IMR-90 (cell line): Measurements from ENCODE around the gene EIF5A. TPM values are rescaled to one million over a fixed set of nuclear protein-coding genes. Genes with fewer than 3 reads are reported as not detected.

Experiments used
- ATAC-seq: fragments of 200-7000 bp; cut with Tn5 transposase; 2 replicates; pipeline ENCODE4 v1.9.1; 2020; ENCODE audit warnings: low read depth, mild to moderate bottlenecking, moderate library complexity
- BruUV-seq: library from RNA; stranded (reverse); fragments of 400-500 nt; replicated peaks from 2 replicates; lab custom pipeline; 2021; lab: Mats Ljungman, UMichigan
- CTCF ChIA-PET: fragments of 300-600 bp; formaldehyde crosslinking; extraction: SDS; loops from one replicate; lab custom pipeline; 2021; ENCODE audit warnings: antibody characterized with exemption; lab: Yijun Ruan, JAX
- POLR2A ChIA-PET: fragments of 300-600 bp; sonication (Branson Sonifier 250); formaldehyde crosslinking; loops from one replicate; lab custom pipeline; 2022; ENCODE audit warnings: antibody characterized with exemption; ENCODE audit not compliant: unreplicated experiment; lab: Charles Lee
- DNase-seq: peaks from one replicate; pipeline ENCODE4 v3.0.0; 2013
- H2AFZ ChIP-seq: replicated peaks from 2 replicates; pipeline ENCODE3; 2013; ENCODE audit warnings: low read length, mild to moderate bottlenecking; ENCODE audit not compliant: poor library complexity
- H2AK5ac ChIP-seq: 2 replicates; pipeline ENCODE4 v1.6.1; 2013; ENCODE audit warnings: low read depth, low read length, inconsistent platforms
- H2AK9ac ChIP-seq: replicated peaks from 2 replicates; pipeline ENCODE3; 2013; ENCODE audit warnings: mild to moderate bottlenecking, low read depth, low read length, moderate library complexity; ENCODE audit not compliant: poor library complexity
- H2BK120ac ChIP-seq: 2 replicates; pipeline ENCODE4 v1.6.1; 2013; ENCODE audit warnings: low read depth, low read length, inconsistent platforms
- H2BK15ac ChIP-seq: 3 replicates; pipeline ENCODE4 v1.6.1; 2013; ENCODE audit warnings: low read depth, low read length, inconsistent platforms
- H2BK20ac ChIP-seq: 2 replicates; pipeline ENCODE4 v1.6.1; 2013; ENCODE audit warnings: low read depth, mild to moderate bottlenecking, inconsistent platforms, low read length, moderate library complexity
- H2BK5ac ChIP-seq: 2 replicates; pipeline ENCODE4 v1.6.1; 2013; ENCODE audit warnings: mild to moderate bottlenecking, low read depth, low read length, inconsistent platforms; ENCODE audit not compliant: poor library complexity, severe bottlenecking
- H3K14ac ChIP-seq: replicated peaks from 2 replicates; pipeline ENCODE4 v1.6.1; 2013; ENCODE audit warnings: low read depth, low read length, inconsistent platforms
- H3K18ac ChIP-seq: 2 replicates; pipeline ENCODE4 v1.6.1; 2013; ENCODE audit warnings: low read depth, low read length, control low read depth
- H3K23ac ChIP-seq: 2 replicates; pipeline ENCODE4 v1.6.1; 2013; ENCODE audit warnings: low read depth, low read length, inconsistent platforms
- H3K27ac ChIP-seq: 2 replicates; pipeline ENCODE4 v1.5.1; 2013; ENCODE audit warnings: mild to moderate bottlenecking, control low read depth, low read length; ENCODE audit not compliant: insufficient read depth
- H3K27me3 ChIP-seq: 2 replicates; pipeline ENCODE4 v1.6.1; 2013; ENCODE audit warnings: low read length; ENCODE audit not compliant: control insufficient read depth, insufficient read depth
- H3K36me3 ChIP-seq: 2 replicates; pipeline ENCODE4 v1.6.1; 2013; ENCODE audit warnings: low read length, mixed read lengths; ENCODE audit not compliant: control insufficient read depth, insufficient read depth
- H3K4ac ChIP-seq: 2 replicates; pipeline ENCODE4 v1.6.1; 2013; ENCODE audit warnings: low read depth, low read length, inconsistent platforms
- H3K4me1 ChIP-seq: 2 replicates; pipeline ENCODE4 v1.6.1; 2013; ENCODE audit warnings: low read length, mixed read lengths; ENCODE audit not compliant: control insufficient read depth, insufficient read depth
- H3K4me2 ChIP-seq: 2 replicates; pipeline ENCODE4 v1.6.1; 2013; ENCODE audit warnings: low read depth, mild to moderate bottlenecking, control low read depth, low read length, moderate library complexity
- H3K4me3 ChIP-seq: 2 replicates; pipeline ENCODE4 v1.5.1; 2013; ENCODE audit warnings: low read depth, mild to moderate bottlenecking, control low read depth, low read length, moderate library complexity; ENCODE audit not compliant: insufficient read depth
- H3K56ac ChIP-seq: 2 replicates; pipeline ENCODE4 v1.6.1; 2013; ENCODE audit warnings: low read length, inconsistent platforms; ENCODE audit not compliant: insufficient read depth; ENCODE audit errors: extremely low read depth
- H3K79me1 ChIP-seq, 2 experiments: 2 replicates each; pipeline ENCODE4 v1.6.1; 2013; ENCODE audit warnings: low read length in 2 of 2, inconsistent platforms in 1 of 2, low read depth in 1 of 2
- H3K9ac ChIP-seq: 2 replicates; pipeline ENCODE4 v1.6.1; 2013; ENCODE audit warnings: low read depth, low read length, control low read depth
- H3K9me1 ChIP-seq: 2 replicates; pipeline ENCODE4 v1.6.1; 2013; ENCODE audit warnings: low read length, inconsistent platforms; ENCODE audit not compliant: insufficient read depth
- H3K9me3 ChIP-seq: 2 replicates; pipeline ENCODE4 v1.6.1; 2013; ENCODE audit warnings: low read length; ENCODE audit not compliant: control insufficient read depth, insufficient read depth
- H4K20me1 ChIP-seq: 2 replicates; pipeline ENCODE4 v1.6.1; 2013; ENCODE audit warnings: low read length, inconsistent platforms; ENCODE audit not compliant: insufficient read depth
- H4K5ac ChIP-seq: 2 replicates; pipeline ENCODE4 v1.6.1; 2013; ENCODE audit warnings: mild to moderate bottlenecking, low read depth, low read length, control low read depth
- H4K8ac ChIP-seq, 2 experiments: 2 replicates each; pipeline ENCODE4 v1.6.1; 2013; ENCODE audit warnings: low read depth in 2 of 2, low read length in 2 of 2, control low read depth in 1 of 2, inconsistent platforms in 1 of 2
- H4K91ac ChIP-seq: 2 replicates; pipeline ENCODE4 v1.6.1; 2013; ENCODE audit warnings: low read depth, low read length, inconsistent platforms; ENCODE audit not compliant: insufficient read depth
- MAZ ChIP-seq: IDR thresholded peaks from 2 replicates; pipeline ENCODE4 v1.6.1; 2012; ENCODE audit warnings: low read depth, mild to moderate bottlenecking, low read length, improper control_type of control experiment, moderate library complexity, borderline replicate concordance
- MXI1 ChIP-seq: IDR thresholded peaks from 2 replicates; pipeline ENCODE4 v1.6.1; 2012; ENCODE audit warnings: low read depth, mild to moderate bottlenecking, low read length, moderate library complexity, borderline replicate concordance
- POLR2A ChIP-seq: IDR thresholded peaks from 2 replicates; pipeline ENCODE4 v1.6.1; 2012; ENCODE audit warnings: mild to moderate bottlenecking, low read depth, low read length
- WGBS, 2 experiments: methylation state at CpG; one replicate each; pipeline versions ENCODE4 v1.1.5 to v1.1.7; 2013; ENCODE audit warnings: missing lambda C conversion rate in 2 of 2; ENCODE audit not compliant: insufficient read length in 1 of 2; ENCODE audit errors: extremely low coverage in 2 of 2; 5-methylcytosine and 5-hydroxymethylcytosine counted together
- dilution Hi-C: fragments of 300-500 bp; cut with HindIII; formaldehyde crosslinking; loops from one replicate; pipeline ENCODE4 v1.14.3; 2018; ENCODE audit warnings: low sequenced_read_pairs; ENCODE audit not compliant: unreplicated experiment
- in situ Hi-C: fragments of 300-500 bp; cut with MboI; formaldehyde crosslinking; loops from 3 replicates; pipeline ENCODE4 v1.14.3; 2019; ENCODE audit warnings: low sequenced_read_pairs, inconsistent platforms, mixed read lengths
- intact Hi-C: fragments of 100-400 bp; cut with micrococcal nuclease; formaldehyde crosslinking; loops from 2 replicates; pipeline ENCODE4 v1.10.0; 2022
- polyA plus RNA-seq, 3 experiments: library from polyadenylated mRNA; depleted of rRNA; stranded (reverse); fragments of >200 nt; gene quantifications; 2 replicates each; pipeline ENCODE4 v1.2.3, GENCODE V29; 2012; ENCODE audit warnings: low replicate concordance in 1 of 3
- total RNA-seq: library from RNA; depleted of rRNA; stranded (reverse); fragments of >200 nt; gene quantifications from 2 replicates; pipeline ENCODE4 v1.2.3, GENCODE V29; 2012

EIF5A gene
- total and polyA plus RNA-seq, 2 of the 4 experiments (the other 2 are of a cell fraction): 782 to 883 TPM

- WGBS, 2 experiments: 1% methylated on average over 34 of the region's 104 CpGs; no CpG with 5 or more reads in 1 of the 2 experiments
- Histone ChIP-seq H3K36me3 (peaks cover 23% of the 10 kb centered on the region), H3K9me1 (peaks cover 9% of the 10 kb centered on the region), H2AK5ac (peak overlapping the region; percentile 87; the same call in 1 of the 2 replicates), H4K5ac (no peak overlapping the region), H2BK20ac (no peak overlapping the region), H3K4me1 (no peaks in the 10 kb centered on the region; the same call in 1 of the 2 replicates), H3K27me3 (no peaks in the 10 kb centered on the region), H4K91ac (peak overlapping the region; percentile 54), H2BK120ac (0 out of 2 replicates have a peak overlapping the region, but pooled peaks have one; percentile 1), H2AK9ac (peak overlapping the region; percentile 99), H3K56ac (peak overlapping the region; percentile 76), H3K4me3 (peak overlapping the region; percentile 68), H2AFZ (peak overlapping the region; percentile 85), H2BK5ac (peak overlapping the region; percentile 87), H3K9me3 (no peaks in the 10 kb centered on the region), H3K27ac (peak overlapping the region; percentile 74), H3K4me2 (peak overlapping the region; percentile 98), H3K14ac (peak overlapping the region; percentile 50), H4K8ac (peak overlapping the region in 1 of 2 experiments; percentile 69; a peak in 1 of 4 replicates), H2BK15ac (no peak overlapping the region), H3K9ac (peak overlapping the region; percentile 77), H3K23ac (peak overlapping the region; percentile 78; the same call in 1 of the 2 replicates), H4K20me1 (peaks cover 46% of the 10 kb centered on the region), H3K4ac (peak overlapping the region; percentile 78), H3K79me1 (peaks cover 13 to 41% of the 10 kb centered on the region in 2 experiments; a peak in 3 of 4 replicates), H3K18ac (no peak overlapping the region; the same call in 1 of the 2 replicates)
- no TSS peak for BruUV-seq
- POLR2A ChIA-PET: no interaction called here
- intact Hi-C loops: no loop called here
- ATAC-seq: peak; percentile 13
- DNase-seq: peak; percentile 34
- in situ Hi-C loops: loop anchor here (10.0 kb wide), 1 partner anchor 263 kb away; the partner anchor contains the start of gene SLC16A11
- dilution Hi-C loops: no loop called here
- CTCF ChIA-PET: no interaction called here
- no peak; the same call in 1 of the 2 replicates for TF ChIP-seq POLR2A
- TF ChIP-seq MXI1: peak; percentile 71
- peak; percentile 6; the same call in 1 of the 2 replicates for TF ChIP-seq MAZ
These were observed 527 bp downstream of the EIF5A start for GRCh38 chr17:7307686-7308624.
